Loucy (cell line): ENCODE results near the gene RPL38.

Experiments
- EZH2phosphoT487 ChIP-seq: fragments of 200-600 bp; IDR thresholded peaks from 2 replicates; pipeline ENCODE4 v1.6.1; 2018; ENCODE audit warnings: antibody characterized with exemption, mild to moderate bottlenecking, moderate library complexity, borderline replicate concordance
- TF ChIP-seq, protein P1 (sequence below): fragments of 200-600 bp; sonication (generic); conservative IDR thresholded peaks from 2 replicates; pipeline ENCODE4 v1.5.1; 2014; ENCODE audit warnings: mild to moderate bottlenecking, antibody characterized with exemption, low read length

DNA sequence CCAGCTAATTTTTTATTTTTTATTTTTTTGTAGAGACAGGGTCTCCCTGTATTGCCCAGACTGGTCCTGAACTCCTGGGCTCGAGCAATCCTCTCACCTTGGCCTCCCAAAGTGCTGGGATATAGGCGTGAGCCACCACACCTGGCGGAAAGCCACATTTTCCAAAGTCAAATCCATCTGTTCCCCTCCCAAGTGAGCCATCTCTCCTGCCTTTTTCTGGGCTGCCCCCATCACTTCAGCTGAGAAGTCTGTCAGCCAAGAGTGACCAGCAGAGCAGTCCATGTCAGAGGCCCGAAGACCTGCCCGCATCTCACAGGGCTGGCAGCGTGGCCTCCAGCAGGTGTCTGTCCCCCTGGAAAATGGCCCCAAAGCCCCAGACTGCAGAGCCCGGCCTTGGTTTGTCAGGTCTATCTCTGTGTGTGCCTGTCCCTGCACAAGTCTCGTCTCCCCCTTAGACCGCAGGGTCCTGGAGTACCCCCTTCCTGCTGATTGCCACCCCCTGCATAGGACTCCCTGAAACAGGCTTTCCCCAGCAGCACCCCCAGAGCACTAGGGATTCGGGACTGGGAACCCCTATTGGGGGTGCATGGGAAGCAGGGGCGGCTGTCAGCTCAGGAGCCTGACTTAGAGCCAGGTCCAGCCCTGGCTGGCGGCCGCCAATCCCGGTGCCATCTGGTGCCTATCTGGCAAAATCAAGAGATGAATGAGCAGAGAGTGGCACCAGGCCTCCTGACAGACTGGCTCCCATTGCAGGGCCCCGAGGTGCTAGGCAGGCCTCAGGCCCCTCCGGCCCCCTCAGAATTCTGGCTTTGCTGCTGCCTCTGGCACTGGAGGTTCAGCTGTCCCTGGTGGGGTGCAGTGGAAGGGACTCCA is 17.7 kb downstream of the RPL38 start:
- no peak for TF ChIP-seq EZH2phosphoT487
- TF ChIP-seq, protein P1, sequence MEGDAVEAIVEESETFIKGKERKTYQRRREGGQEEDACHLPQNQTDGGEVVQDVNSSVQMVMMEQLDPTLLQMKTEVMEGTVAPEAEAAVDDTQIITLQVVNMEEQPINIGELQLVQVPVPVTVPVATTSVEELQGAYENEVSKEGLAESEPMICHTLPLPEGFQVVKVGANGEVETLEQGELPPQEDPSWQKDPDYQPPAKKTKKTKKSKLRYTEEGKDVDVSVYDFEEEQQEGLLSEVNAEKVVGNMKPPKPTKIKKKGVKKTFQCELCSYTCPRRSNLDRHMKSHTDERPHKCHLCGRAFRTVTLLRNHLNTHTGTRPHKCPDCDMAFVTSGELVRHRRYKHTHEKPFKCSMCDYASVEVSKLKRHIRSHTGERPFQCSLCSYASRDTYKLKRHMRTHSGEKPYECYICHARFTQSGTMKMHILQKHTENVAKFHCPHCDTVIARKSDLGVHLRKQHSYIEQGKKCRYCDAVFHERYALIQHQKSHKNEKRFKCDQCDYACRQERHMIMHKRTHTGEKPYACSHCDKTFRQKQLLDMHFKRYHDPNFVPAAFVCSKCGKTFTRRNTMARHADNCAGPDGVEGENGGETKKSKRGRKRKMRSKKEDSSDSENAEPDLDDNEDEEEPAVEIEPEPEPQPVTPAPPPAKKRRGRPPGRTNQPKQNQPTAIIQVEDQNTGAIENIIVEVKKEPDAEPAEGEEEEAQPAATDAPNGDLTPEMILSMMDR = no peak
